ENCODE results near the gene ANKRD11.

The ANKRD11 gene

DNA sequence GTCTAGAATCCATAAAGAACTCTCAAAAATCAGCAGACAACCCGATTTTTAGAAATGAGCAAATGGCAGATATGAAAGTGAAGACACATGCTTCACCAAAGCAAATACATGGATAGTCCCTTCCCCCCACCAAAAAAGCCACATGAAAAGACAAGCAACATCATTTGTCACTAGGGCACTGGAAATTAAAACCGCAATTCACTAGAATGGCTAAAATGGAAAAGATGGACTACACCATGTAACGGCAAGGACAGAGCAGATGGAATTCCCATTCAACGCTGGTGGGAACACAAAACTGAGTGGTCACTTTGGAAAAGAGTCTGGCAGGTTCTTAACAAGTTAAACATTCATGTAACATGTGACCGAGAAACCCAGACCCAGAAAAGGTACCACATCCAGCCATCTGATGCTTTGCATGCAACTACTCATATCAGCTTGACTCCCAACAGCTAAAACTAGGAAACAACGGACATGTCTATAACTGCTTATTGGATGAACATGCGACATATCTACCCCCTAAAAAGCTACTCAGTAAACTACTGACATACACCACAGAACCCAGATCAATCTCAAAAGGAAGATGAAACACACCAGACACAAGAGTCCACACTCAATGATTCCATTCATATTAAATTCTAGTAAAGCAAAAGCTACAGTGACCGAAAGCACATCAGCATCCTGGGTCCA lies 140.3 kb downstream of the ANKRD11 start:
- H3K4me2 ChIP-seq: peak overlapping the region; percentile 22; the same call in 1 of the 2 replicates
- H3K27me3 ChIP-seq (ENCODE audit: insufficient read depth, low read depth): no peaks in the 10 kb centered on the region
- H3K9ac ChIP-seq: no peak overlapping the region
- H3K36me3 ChIP-seq (ENCODE audit: insufficient read depth): no peaks in the 10 kb centered on the region
- no peak overlapping the region for H3K27ac ChIP-seq
- peaks cover 26% of the 10 kb centered on the region for H3K4me1 ChIP-seq (ENCODE audit: low read depth, poor library complexity, severe bottlenecking)
- H4K20me1 ChIP-seq (ENCODE audit: insufficient read depth): peaks cover 80% of the 10 kb centered on the region
- H3K4me3 ChIP-seq (IDR thresholded peaks at IDR 0.05; ENCODE audit: insufficient read depth, low read depth, low read length): no peak overlapping the region
- H2AFZ ChIP-seq (ENCODE audit: low read depth): no peak overlapping the region
- peaks cover 100% of the 10 kb centered on the region for H3K79me2 ChIP-seq (ENCODE audit: insufficient read depth, low read depth)
- TF ChIP-seq, protein P1, sequence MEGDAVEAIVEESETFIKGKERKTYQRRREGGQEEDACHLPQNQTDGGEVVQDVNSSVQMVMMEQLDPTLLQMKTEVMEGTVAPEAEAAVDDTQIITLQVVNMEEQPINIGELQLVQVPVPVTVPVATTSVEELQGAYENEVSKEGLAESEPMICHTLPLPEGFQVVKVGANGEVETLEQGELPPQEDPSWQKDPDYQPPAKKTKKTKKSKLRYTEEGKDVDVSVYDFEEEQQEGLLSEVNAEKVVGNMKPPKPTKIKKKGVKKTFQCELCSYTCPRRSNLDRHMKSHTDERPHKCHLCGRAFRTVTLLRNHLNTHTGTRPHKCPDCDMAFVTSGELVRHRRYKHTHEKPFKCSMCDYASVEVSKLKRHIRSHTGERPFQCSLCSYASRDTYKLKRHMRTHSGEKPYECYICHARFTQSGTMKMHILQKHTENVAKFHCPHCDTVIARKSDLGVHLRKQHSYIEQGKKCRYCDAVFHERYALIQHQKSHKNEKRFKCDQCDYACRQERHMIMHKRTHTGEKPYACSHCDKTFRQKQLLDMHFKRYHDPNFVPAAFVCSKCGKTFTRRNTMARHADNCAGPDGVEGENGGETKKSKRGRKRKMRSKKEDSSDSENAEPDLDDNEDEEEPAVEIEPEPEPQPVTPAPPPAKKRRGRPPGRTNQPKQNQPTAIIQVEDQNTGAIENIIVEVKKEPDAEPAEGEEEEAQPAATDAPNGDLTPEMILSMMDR (conservative IDR thresholded peaks at IDR 0.05; ENCODE audit: low read depth, low read length): no peak

DNA sequence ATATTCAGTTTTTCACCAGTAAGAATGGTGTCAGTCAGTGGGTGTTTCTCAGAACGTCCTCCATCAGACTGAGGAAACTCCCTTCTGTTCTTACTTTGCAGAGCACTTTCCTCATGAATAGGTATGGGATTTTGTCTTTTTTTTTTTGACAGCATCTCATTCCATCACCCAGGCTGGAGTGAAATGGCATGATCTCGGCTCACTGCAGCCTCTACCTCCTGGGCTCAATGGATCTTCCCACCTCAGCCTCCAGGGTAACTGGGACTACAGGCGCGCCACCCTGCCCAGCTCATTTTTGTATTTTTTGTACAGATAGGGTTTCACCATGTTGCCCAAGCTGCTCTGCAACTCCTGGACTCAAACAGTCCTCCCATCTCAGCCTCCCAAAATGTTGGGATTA lies 142.6 kb downstream of the ANKRD11 start:
- Histone ChIP-seq H3K27me3 (ENCODE audit: insufficient read depth, low read depth) (no peaks in the 10 kb centered on the region), H3K9ac (no peak overlapping the region), H4K20me1 (ENCODE audit: insufficient read depth) (peaks cover 79% of the 10 kb centered on the region), H3K27ac (no peak overlapping the region), H3K4me2 (no peak overlapping the region), H3K4me3 (IDR thresholded peaks at IDR 0.05; ENCODE audit: insufficient read depth, low read depth, low read length) (no peak overlapping the region), H3K4me1 (ENCODE audit: low read depth, poor library complexity, severe bottlenecking) (peaks cover 18% of the 10 kb centered on the region), H3K79me2 (ENCODE audit: insufficient read depth, low read depth) (peaks cover 100% of the 10 kb centered on the region), H2AFZ (ENCODE audit: low read depth) (no peak overlapping the region), H3K36me3 (ENCODE audit: insufficient read depth) (no peaks in the 10 kb centered on the region)
- TF ChIP-seq, protein P1 (conservative IDR thresholded peaks at IDR 0.05; ENCODE audit: low read depth, low read length): no peak

DNA sequence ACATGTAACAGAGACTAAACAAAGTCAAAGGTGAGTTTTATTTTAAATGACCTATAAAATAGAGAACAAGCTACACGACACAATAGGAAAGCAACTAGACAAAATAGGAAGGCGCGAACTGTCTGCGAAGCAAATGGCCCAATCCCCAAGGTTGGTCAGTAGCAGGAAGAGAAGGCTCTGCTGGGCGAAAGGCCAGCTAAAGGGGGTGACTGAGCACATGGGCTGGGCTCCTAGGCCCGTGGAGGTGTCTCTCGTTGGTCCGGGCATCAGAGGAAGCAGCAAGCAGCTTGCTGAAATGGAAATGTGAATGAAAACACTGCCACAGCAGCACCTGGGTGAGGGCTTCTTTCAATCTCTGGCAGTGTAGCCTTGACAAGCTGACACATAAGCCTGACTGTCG lies 143.5 kb downstream of the ANKRD11 start:
- H3K27me3 ChIP-seq (ENCODE audit: insufficient read depth, low read depth): no peaks in the 10 kb centered on the region
- H3K79me2 ChIP-seq (ENCODE audit: insufficient read depth, low read depth): peaks cover 100% of the 10 kb centered on the region
- no peak overlapping the region for H3K27ac ChIP-seq
- no peak overlapping the region for H3K9ac ChIP-seq
- peaks cover 80% of the 10 kb centered on the region for H4K20me1 ChIP-seq (ENCODE audit: insufficient read depth)
- TF ChIP-seq, protein P1 (conservative IDR thresholded peaks at IDR 0.05; ENCODE audit: low read depth, low read length): no peak
- H2AFZ ChIP-seq (ENCODE audit: low read depth): no peak overlapping the region
- no peak overlapping the region for H3K4me3 ChIP-seq (IDR thresholded peaks at IDR 0.05; ENCODE audit: insufficient read depth, low read depth, low read length)
- H3K4me2 ChIP-seq: no peak overlapping the region
- H3K36me3 ChIP-seq (ENCODE audit: insufficient read depth): no peaks in the 10 kb centered on the region
- H3K4me1 ChIP-seq (ENCODE audit: low read depth, poor library complexity, severe bottlenecking): peaks cover 14% of the 10 kb centered on the region

DNA sequence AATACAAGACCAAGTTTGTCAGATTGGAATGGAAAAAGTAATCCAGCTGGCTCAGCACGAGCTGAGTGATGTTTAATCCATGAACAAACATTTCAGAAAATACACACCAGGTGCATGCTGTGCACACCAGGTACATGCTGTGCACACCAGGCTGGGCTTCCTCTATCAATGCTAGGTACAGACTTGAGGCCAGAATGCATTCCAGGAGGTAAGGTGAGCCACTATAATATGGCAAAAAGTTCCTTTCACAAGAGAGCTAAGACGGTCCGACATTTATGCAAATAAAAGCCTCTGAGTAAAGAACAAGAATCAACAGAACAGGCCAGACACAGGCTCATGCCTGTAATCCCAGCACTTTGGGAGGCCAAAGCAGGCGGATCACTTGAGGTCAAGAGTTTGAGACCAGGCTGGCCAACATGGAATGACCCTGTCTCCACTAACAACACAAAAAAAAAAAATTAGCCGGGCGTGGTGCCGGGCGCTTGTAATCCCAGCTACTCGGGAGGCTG lies 144.7 kb downstream of the ANKRD11 start:
- H3K27me3 ChIP-seq (ENCODE audit: insufficient read depth, low read depth): no peaks in the 10 kb centered on the region
- H3K4me3 ChIP-seq (IDR thresholded peaks at IDR 0.05; ENCODE audit: insufficient read depth, low read depth, low read length): no peak overlapping the region
- H4K20me1 ChIP-seq (ENCODE audit: insufficient read depth): peaks cover 82% of the 10 kb centered on the region
- peaks cover 14% of the 10 kb centered on the region for H3K4me1 ChIP-seq (ENCODE audit: low read depth, poor library complexity, severe bottlenecking)
- no peaks in the 10 kb centered on the region for H3K36me3 ChIP-seq (ENCODE audit: insufficient read depth)
- no peak overlapping the region for H3K4me2 ChIP-seq
- TF ChIP-seq, protein P1 (conservative IDR thresholded peaks at IDR 0.05; ENCODE audit: low read depth, low read length): no peak
- H3K9ac ChIP-seq: no peak overlapping the region
- peaks cover 100% of the 10 kb centered on the region for H3K79me2 ChIP-seq (ENCODE audit: insufficient read depth, low read depth)
- no peak overlapping the region for H3K27ac ChIP-seq
- H2AFZ ChIP-seq (ENCODE audit: low read depth): no peak overlapping the region

All from KMS-11 (cell line).